ENCODE data around the gene GNG12.

GNG12 gene

DNA sequence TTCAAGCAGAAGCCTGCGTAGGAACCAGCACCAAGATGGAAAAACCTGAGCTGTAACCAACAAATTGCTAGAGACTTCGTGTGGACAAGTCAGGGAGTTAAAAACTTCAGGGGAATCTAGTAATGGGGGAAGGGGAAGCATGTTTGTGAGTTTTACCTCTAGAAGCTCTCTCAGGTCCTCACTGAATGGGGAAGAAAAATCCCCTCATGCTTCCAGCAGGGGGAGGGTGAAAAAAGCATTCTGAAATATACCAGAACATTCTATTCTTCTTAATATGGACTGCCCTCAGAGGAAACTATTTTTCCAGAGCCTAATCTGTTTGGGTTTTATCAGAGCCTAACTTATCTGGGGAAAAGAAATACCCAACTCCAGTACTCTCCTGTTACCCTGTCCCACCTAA is 28.6 kb downstream of the GNG12 start:
- TF ChIP-seq, protein P1, sequence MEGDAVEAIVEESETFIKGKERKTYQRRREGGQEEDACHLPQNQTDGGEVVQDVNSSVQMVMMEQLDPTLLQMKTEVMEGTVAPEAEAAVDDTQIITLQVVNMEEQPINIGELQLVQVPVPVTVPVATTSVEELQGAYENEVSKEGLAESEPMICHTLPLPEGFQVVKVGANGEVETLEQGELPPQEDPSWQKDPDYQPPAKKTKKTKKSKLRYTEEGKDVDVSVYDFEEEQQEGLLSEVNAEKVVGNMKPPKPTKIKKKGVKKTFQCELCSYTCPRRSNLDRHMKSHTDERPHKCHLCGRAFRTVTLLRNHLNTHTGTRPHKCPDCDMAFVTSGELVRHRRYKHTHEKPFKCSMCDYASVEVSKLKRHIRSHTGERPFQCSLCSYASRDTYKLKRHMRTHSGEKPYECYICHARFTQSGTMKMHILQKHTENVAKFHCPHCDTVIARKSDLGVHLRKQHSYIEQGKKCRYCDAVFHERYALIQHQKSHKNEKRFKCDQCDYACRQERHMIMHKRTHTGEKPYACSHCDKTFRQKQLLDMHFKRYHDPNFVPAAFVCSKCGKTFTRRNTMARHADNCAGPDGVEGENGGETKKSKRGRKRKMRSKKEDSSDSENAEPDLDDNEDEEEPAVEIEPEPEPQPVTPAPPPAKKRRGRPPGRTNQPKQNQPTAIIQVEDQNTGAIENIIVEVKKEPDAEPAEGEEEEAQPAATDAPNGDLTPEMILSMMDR (IDR thresholded peaks at IDR 0.05; ENCODE audit: extremely low read depth, missing control alignments): no peak
- no peak for DNase-seq (ENCODE audit: low spot score)

DNA sequence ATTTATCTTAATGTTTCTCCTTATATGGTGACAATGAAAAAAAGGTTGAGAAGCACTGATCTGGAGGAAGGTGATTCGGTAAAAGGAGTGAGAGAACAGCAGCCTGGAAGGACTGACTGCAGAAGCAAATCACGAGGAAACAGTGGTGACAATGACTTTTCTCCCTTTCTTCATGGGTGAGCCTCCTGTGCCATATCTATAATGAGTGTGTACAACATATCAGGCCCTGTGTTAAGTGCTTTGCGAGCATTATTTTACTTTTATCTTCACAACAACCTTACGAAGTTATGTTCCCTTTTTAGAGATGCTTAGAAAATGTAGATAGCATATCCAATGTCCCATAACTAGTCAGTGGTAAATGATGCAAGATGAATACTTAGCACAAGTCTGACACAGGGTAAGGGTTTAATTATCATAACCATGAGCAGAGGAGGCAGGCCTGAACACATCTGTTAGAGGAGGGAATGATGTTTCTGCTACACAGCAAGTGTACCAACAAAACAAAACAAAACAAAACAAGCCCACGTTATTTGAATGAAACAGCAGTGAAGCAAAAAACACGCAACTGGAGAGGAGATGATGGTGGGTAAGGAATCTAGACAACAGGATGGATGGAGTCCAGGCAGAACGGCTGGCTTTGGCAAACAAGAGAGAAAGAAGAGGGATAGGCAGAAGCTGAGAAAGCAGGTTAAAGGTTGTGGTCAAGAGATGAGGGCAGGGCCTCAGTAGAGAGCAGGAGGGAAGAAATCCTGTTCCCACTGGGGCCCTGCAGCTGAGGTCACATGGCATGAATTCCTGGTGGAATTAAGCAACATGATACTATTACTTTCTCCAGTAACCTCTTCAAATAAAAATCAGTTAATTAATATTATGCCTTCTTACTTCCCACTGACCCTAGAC is 29.6 kb downstream of the GNG12 start:
- TF ChIP-seq, protein P1 (IDR thresholded peaks at IDR 0.05; ENCODE audit: extremely low read depth, missing control alignments): no peak
- no peak for DNase-seq (ENCODE audit: low spot score)

DNA sequence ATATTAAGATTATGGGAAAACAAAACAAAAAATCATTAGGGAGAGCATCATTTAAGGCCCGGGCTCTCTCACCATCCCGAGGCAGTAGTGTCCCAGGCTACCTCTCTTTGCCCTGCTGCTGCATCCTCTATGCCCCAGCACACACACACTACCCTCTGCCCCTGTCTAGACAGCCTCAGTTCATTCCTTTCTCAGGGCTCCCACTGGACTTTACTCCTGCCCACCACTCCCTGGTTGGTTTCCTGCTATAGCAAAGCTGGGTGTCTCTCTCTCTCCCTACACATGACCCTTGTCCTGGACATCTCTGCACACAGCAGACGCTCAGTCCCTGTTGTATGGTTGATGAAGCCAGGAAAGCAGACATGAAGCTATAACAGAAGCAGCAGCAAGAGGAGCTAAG is 30.7 kb downstream of the GNG12 start:
- TF ChIP-seq, protein P1 (IDR thresholded peaks at IDR 0.05; ENCODE audit: extremely low read depth, missing control alignments): no peak
- no peak for DNase-seq (ENCODE audit: low spot score)

DNA sequence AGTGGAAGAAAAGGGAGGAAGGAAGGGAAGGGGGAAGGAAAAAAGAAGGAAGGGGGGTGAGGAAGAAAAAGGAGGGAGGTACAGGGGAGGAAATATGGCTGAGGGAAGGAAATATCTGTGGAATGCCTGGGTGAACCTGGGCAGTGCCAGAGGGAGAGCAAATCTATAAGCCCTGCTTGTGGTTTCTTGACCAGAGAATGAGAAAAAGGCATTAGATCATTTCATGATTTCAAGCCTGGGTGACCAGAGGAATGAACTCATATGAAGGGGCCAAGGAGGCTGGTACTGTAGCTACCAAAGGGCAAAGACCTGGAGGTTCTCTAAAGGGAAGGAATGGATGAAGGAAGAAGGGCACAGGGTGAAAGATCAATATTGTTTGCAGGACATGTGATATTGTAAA is 31.4 kb downstream of the GNG12 start:
- no peak for DNase-seq (ENCODE audit: low spot score)
- TF ChIP-seq, protein P1 (IDR thresholded peaks at IDR 0.05; ENCODE audit: extremely low read depth, missing control alignments): no peak

DNA sequence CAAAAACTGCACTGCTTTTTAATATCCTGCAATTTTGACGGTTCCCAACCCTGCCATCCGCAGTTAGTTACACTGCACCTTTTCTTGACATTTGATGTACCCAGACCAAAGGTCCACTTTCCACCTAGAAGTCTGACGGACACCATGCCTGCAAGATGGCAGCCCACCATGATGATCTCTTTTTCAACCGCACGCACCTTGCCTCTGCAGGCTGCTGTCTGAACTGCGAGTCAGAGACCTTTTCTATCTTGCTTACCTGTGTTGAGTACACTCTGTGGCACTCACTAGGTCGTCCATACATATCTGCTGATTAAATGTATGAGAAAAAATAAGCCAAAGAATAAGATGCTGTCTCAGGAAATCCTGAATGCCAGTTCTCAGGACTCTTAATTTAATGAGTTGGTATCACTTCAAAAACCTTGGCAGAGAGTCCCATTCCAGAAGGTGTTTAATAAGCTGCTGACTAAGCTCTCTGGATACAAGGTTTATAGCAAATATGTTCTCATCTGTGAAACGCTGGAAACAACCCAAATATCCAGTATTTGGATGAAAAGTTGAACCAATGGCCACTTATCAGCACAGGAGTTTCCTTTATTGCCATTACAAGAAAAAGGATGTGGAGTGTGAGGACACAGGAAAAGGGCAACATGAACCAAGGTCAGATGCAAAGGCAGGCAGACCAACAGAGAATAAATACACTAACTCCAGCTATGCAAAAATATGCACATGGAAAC is 37.9 kb downstream of the GNG12 start:
- TF ChIP-seq, protein P1 (IDR thresholded peaks at IDR 0.05; ENCODE audit: extremely low read depth, missing control alignments): no peak
- DNase-seq (ENCODE audit: low spot score): no peak

DNA sequence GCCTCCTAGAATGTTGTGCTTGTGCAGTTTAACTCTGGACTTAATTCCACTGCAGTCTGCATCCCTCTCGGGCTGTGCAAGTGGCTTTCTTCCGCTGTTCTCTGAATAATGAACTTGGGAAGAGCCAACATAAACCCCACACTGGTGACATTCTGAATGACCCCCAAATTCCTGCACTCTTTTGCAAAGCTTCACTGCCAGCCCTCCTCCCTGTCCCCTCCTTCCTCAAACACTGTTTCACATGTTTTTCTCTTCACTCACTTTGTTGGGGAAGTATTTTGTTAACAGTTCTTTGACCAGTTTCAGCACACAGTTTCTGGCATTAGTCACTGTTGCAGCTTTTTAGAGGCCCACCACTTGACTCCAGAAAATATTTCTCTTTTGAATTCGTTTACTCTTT is 39.7 kb downstream of the GNG12 start:
- TF ChIP-seq, protein P1 (IDR thresholded peaks at IDR 0.05; ENCODE audit: extremely low read depth, missing control alignments): no peak
- DNase-seq (ENCODE audit: low spot score): no peak

Data from GM20000 (cell line).